Testis (tissue), 3 donors: ENCODE data around the gene ATP7B. TPM values are rescaled to one million over a fixed set of nuclear protein-coding genes. Genes with fewer than 3 reads are reported as not detected.

Experiments
- DNase-seq: peaks from one replicate; pipeline ENCODE4 v3.0.0-alpha.2; 2019
- H3K27ac ChIP-seq, 2 donors: fragments of 200-600 bp; sonication (generic); one replicate each; pipeline ENCODE4 v1.5.1; 2019
- H3K27me3 ChIP-seq: fragments of 200-600 bp; sonication (generic); one replicate; pipeline ENCODE4 v1.5.1; 2019
- H3K36me3 ChIP-seq: fragments of 200-600 bp; sonication (generic); one replicate; pipeline ENCODE4 v1.5.1; 2017; ENCODE audit warnings: low read depth; ENCODE audit errors: missing control alignments
- H3K4me1 ChIP-seq: fragments of 200-600 bp; sonication (generic); one replicate; pipeline ENCODE4 v1.5.1; 2019
- H3K4me3 ChIP-seq, 2 donors: fragments of 200-600 bp; sonication (generic); one replicate each; pipeline ENCODE4 v1.5.1; 2017 to 2019
- H3K9me3 ChIP-seq: fragments of 200-600 bp; sonication (generic); one replicate; pipeline ENCODE4 v1.5.1; 2017
- CTCF ChIP-seq, 3 experiments: fragments of 450-650 bp in 2 of 3; fragments of 200-600 bp in 1 of 3; sonication (generic) in 1 of 3; IDR thresholded peaks; one replicate each; pipeline ENCODE4 v1.5.1; 2016 to 2019; ENCODE audit warnings: antibody characterized with exemption in 3 of 3, mild to moderate bottlenecking in 2 of 3, moderate library complexity in 1 of 3
- POLR2A ChIP-seq: fragments of 450-650 bp; IDR thresholded peaks from one replicate; pipeline ENCODE4 v1.6.1; 2017; ENCODE audit warnings: antibody characterized with exemption, mild to moderate bottlenecking, moderate library complexity
- WGBS, 2 donors: methylation state at CpG; one replicate each; pipeline ENCODE4 v1.1.5; 2018; 5-methylcytosine and 5-hydroxymethylcytosine counted together
- intact Hi-C: fragments of 100-400 bp; cut with DNase I; formaldehyde crosslinking; loops from one replicate; pipeline ENCODE4 v1.15.1; 2023; ENCODE audit warnings: low total_unique reads
- polyA plus RNA-seq: library from polyadenylated mRNA; stranded (reverse); fragments of 350-450 nt; fragmentation: Illumina TruSeq; extraction: RNeasy Lipid Tissue Mini Kit (QIAGEN cat#74804); gene quantifications from one replicate; pipeline ENCODE4 v1.2.3, GENCODE V29; 2014; ENCODE audit warnings: low read depth, low replicate concordance; ENCODE audit not compliant: insufficient read depth
- total RNA-seq, 2 donors: library from RNA; depleted of rRNA; stranded (reverse); fragments of >200 nt; gene quantifications; one replicate each; pipeline ENCODE4 v1.2.3, GENCODE V29; 2016

ATP7B gene
- total and polyA plus RNA-seq, 3 donors from 2014 or later, result 18.7 to 47.9 (median 41.3) TPM

- Histone ChIP-seq H3K4me1 (peaks cover 9% of the 10 kb centered on the region), H3K4me3 (no peak overlapping the region), H3K36me3 (no peaks in the 10 kb centered on the region), H3K27me3 (no peaks in the 10 kb centered on the region), H3K9me3 (no peaks in the 10 kb centered on the region), H3K27ac (no peak overlapping the region)
- intact Hi-C loops, result no loop called here
- no peak for DNase-seq
- WGBS, 2 donors, result 71 to 76% methylated on average over 8 of the region's 8 CpGs
- TF ChIP-seq CTCF (IDR thresholded peaks at IDR 0.05) (no peak), POLR2A (no peak)
These were observed 104.1 kb downstream of the ATP7B start for GRCh38 chr13:51907040-51907732.

GRCh38 chr13:51906581-51906980, 104.7 kb downstream of the ATP7B start:
- Histone ChIP-seq H3K27me3 (no peaks in the 10 kb centered on the region), H3K27ac (no peak overlapping the region), H3K4me3 (no peak overlapping the region), H3K36me3 (no peaks in the 10 kb centered on the region), H3K4me1 (peaks cover 9% of the 10 kb centered on the region), H3K9me3 (no peaks in the 10 kb centered on the region)
- DNase-seq, result no peak
- WGBS, 2 donors, result 39 to 60% methylated on average over 3 of the region's 3 CpGs
- no peak for TF ChIP-seq POLR2A
- no peak for TF ChIP-seq CTCF (IDR thresholded peaks at IDR 0.05)
- intact Hi-C loops, result no loop called here

DNA sequence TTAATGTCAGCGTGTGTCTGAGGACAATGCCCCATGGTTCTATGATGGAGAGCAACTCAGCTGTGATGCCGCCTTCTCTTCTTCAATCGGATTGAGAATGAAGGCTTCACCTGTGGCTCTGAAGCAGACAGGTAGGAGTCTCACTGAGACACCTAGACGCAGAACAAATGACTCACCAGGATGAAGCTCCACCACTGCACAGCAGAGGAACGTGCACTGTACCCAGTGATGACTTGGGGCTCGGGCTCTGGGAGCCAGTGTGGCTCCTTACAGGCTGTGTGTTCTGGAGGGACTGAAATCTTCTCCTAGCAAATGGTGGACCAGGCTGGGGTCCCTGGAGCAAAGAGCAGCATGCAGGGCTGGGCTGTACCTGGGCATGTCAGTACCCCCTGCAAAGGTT, 105.5 kb downstream of the ATP7B start:
- H3K9me3 ChIP-seq, result no peaks in the 10 kb centered on the region
- 64 to 82% methylated on average over 6 of the region's 6 CpGs for WGBS, 2 donors
- intact Hi-C loops, result no loop called here
- H3K4me1 ChIP-seq, result peaks cover 9% of the 10 kb centered on the region
- H3K4me3 ChIP-seq, result no peak overlapping the region
- H3K36me3 ChIP-seq, result no peaks in the 10 kb centered on the region
- H3K27me3 ChIP-seq, result no peaks in the 10 kb centered on the region
- H3K27ac ChIP-seq, result no peak overlapping the region
- TF ChIP-seq CTCF (IDR thresholded peaks at IDR 0.05), result no peak
- TF ChIP-seq POLR2A, result no peak
- DNase-seq, result no peak

DNA sequence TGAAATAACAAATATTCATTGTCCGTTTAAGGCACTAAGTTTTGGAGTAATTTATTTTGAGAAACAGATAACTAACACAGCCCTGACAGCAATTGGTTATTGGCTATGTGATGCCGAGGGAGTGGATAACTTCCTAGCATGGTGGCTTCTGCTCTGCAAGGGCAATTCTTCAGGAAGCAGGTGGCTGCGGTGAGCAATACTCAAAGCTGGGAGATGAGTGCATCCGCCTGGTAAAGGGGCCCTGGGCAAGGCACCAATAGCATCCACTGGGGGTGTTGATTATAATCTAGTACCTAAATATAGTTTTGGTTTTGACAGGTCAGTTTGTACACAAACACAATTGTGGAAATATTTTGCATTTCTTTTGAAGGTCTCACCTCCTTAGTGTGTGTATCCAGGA, 108.5 kb downstream of the ATP7B start:
- H3K4me1 ChIP-seq, result peaks cover 9% of the 10 kb centered on the region
- H3K4me3 ChIP-seq, result no peak overlapping the region
- TF ChIP-seq POLR2A (no peak), CTCF (IDR thresholded peaks at IDR 0.05) (no peak)
- WGBS, 2 donors, result 72 to 83% methylated on average over 4 of the region's 4 CpGs
- H3K9me3 ChIP-seq, result no peaks in the 10 kb centered on the region
- no peaks in the 10 kb centered on the region for H3K36me3 ChIP-seq
- no peak for DNase-seq
- no peak overlapping the region for H3K27ac ChIP-seq
- no peaks in the 10 kb centered on the region for H3K27me3 ChIP-seq
- intact Hi-C loops, result no loop called here

DNA sequence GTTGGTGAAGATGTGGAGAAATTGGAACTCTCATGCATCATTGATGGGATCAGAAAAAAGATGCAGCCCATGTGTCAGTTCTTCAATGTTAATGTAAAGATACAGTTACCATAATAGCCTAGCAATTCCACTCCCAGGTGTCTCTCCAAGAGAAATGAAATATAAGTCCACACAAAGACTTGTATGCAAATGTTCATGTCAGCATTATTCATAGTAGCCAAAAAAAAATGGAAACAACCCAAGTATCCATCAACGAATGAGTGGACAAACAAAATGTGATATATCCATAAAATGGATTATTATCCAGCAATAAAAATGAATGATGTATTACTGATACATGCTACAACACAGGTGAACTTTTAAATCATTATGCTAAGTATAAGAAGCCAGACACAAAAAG, 110.8 kb downstream of the ATP7B start:
- Histone ChIP-seq H3K36me3 (no peaks in the 10 kb centered on the region), H3K27ac (no peak overlapping the region), H3K27me3 (no peaks in the 10 kb centered on the region), H3K4me3 (no peak overlapping the region), H3K4me1 (no peaks in the 10 kb centered on the region), H3K9me3 (no peaks in the 10 kb centered on the region)
- 72 to 91% methylated on average over 1 of the region's 1 CpG for WGBS, 2 donors
- intact Hi-C loops, result no loop called here
- TF ChIP-seq CTCF (IDR thresholded peaks at IDR 0.05) (no peak), POLR2A (no peak)
- no peak for DNase-seq
